GM10248 (cell line): Measurements from ENCODE around the gene WRNIP1.

Experiments
- CTCF ChIA-PET: fragments of 300-600 bp; sonication (Branson Sonifier 250); formaldehyde crosslinking; extraction: SDS; loops from one replicate; lab custom pipeline; 2021; ENCODE audit warnings: antibody characterized with exemption; lab: Yijun Ruan, JAX
- POLR2A ChIA-PET: fragments of 350-650 bp; sonication (Branson Sonifier 250); formaldehyde crosslinking; extraction: SDS; loops from one replicate; lab custom pipeline; 2020; ENCODE audit warnings: antibody characterized with exemption; lab: Yijun Ruan, JAX
- DNase-seq: peaks from one replicate; pipeline ENCODE4 v3.0.0; 2012; ENCODE audit errors: extremely low spot score
- TF ChIP-seq, protein P1 (sequence below): IDR thresholded peaks from 2 replicates; pipeline ENCODE4 v1.5.1; 2012; ENCODE audit warnings: mild to moderate bottlenecking, low read depth; ENCODE audit errors: extremely low read depth, missing control alignments, control extremely low read depth

WRNIP1 gene

DNA sequence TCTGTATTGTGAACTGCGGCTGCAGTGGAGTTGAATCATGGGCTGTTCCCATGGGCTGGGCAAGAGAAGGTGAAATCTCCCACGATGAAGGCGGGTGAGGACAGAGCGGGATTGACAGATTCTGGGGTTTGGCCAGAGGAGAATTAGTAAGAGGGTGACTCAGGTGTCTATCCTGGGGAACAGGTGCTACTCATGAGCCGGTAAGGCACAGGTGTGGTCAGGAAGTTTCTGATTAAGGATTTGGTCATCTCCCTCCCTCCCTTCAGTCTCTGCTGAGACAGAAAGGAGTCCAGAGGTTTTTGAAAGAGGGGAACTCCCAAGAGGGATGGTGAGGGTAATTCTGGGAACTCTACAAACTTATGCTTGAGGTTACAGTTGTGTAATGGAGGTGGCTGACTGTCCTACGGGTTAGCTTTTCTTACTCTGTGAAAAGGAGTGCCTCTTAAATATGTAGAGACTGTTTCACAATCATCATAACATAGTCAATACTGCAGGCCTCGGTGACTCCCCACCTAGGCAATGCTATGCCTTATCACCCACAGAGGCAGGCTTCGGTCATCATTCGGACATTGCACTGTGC lies 45.0 kb downstream of the WRNIP1 start:
- CTCF ChIA-PET = interaction anchor here (0.7 to 1.7 kb wide), 4 partner anchors 10 to 122 kb away, joined by 3 to 5 read pairs (median 4); no protein-coding TSS in a partner anchor
- TF ChIP-seq, protein P1, sequence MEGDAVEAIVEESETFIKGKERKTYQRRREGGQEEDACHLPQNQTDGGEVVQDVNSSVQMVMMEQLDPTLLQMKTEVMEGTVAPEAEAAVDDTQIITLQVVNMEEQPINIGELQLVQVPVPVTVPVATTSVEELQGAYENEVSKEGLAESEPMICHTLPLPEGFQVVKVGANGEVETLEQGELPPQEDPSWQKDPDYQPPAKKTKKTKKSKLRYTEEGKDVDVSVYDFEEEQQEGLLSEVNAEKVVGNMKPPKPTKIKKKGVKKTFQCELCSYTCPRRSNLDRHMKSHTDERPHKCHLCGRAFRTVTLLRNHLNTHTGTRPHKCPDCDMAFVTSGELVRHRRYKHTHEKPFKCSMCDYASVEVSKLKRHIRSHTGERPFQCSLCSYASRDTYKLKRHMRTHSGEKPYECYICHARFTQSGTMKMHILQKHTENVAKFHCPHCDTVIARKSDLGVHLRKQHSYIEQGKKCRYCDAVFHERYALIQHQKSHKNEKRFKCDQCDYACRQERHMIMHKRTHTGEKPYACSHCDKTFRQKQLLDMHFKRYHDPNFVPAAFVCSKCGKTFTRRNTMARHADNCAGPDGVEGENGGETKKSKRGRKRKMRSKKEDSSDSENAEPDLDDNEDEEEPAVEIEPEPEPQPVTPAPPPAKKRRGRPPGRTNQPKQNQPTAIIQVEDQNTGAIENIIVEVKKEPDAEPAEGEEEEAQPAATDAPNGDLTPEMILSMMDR = no peak
- POLR2A ChIA-PET = no interaction called here
- DNase-seq = no peak

DNA sequence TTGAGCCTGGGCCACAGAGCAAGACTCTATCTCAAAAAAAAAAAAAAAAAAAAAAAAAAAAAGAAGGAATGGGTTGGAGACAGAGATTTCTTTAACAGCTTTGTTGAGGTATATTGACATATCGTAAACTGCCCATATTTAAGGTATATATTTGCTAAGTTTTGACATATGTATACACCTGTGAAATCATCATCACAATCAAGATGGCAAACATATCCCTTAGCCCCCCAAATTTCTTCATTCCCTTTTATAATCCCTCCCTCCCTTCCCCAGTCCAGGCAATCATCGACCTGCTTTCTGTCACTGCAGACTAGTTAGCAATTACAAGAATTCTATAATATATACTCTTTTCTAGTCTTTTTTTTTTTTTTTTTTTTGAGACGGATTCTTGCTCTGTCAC lies 47.5 kb downstream of the WRNIP1 start:
- ChIA-PET CTCF (interaction anchor here (1.3 kb wide), 1 partner anchor 119 kb away, joined by 3 read pairs; no protein-coding TSS in a partner anchor), POLR2A (no interaction called here)
- DNase-seq = no peak
- TF ChIP-seq, protein P1 = no peak

DNA sequence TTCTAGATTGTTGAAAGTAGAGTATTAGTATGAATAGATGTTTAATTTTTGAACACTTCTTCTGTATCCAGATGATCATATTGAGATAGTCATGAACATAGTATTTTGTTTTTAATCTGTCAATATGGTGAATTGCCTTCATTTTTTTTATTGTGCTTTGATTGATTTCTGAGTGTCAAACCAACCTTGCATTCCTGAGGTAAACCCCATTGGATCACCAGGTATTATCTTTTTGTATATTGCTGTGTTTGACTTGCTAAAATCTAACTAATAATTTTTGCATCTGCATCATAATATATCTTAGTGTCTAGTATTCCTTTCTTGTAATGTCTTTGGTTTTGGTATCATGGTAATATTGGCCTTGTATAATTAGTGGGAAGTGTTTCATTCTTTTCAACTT lies 51.0 kb downstream of the WRNIP1 start:
- ChIA-PET CTCF (no interaction called here), POLR2A (no interaction called here)
- no peak for DNase-seq
- TF ChIP-seq, protein P1 = no peak

GRCh38 chr6:2817903-2818443 lies 52.8 kb downstream of the WRNIP1 start:
- TF ChIP-seq, protein P1 = no peak
- CTCF ChIA-PET = interaction anchor here (1.4 to 3.0 kb wide), 4 partner anchors 12 to 27 kb away, joined by 3 to 11 read pairs (median 5); no protein-coding TSS in a partner anchor
- POLR2A ChIA-PET = no interaction called here
- DNase-seq = no peak

DNA sequence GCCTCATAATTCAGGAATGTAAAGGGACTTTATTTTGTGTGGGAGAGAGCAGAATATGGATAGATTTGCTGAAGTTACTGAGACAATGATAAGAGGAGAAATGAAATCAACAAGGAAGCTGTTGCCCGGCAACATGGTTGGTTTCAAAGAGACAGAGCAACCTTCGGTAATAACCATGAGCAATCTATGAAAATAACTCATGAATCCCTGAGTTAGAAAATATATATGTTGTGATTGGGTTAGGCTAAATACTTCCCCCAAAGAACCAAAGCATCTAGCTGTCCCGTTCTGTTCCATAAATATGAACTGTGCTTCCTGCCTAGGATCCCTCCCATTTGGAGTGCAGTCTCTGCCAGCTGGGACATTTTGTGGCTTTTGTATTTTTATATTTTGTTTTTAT lies 53.4 kb downstream of the WRNIP1 start:
- CTCF ChIA-PET = interaction anchor here (1.3 to 3.0 kb wide), 6 partner anchors 18 to 113 kb away, joined by 3 to 11 read pairs (median 4); partner anchors contain the start of gene SERPINB1
- DNase-seq = no peak
- TF ChIP-seq, protein P1 = no peak
- POLR2A ChIA-PET = no interaction called here

DNA sequence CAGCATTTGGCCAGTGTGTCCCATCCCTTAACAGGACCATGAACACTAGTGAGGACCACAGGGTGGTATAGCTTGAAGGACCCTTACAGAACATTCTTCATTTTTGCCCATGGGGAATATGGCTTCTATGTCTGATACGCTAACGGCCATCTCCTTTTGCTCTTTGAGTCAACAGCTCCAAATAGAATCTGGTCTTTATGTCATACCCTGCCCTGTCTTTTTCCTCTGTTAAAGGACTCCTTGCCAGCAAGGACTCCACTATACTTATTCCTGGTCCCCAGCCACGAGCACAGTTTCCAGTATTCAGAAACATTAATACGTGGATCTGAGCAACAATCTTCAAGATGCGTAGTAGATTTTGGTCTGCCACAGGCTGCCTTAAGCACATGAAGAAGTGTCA lies 53.9 kb downstream of the WRNIP1 start:
- CTCF ChIA-PET = interaction anchor here (1.3 to 3.0 kb wide), 4 partner anchors 23 to 113 kb away, joined by 3 to 11 read pairs (median 4); partner anchors contain the start of gene SERPINB1
- TF ChIP-seq, protein P1 = no peak
- POLR2A ChIA-PET = no interaction called here
- no peak for DNase-seq
